Measurements from ENCODE around the gene NR4A2.

DNA sequence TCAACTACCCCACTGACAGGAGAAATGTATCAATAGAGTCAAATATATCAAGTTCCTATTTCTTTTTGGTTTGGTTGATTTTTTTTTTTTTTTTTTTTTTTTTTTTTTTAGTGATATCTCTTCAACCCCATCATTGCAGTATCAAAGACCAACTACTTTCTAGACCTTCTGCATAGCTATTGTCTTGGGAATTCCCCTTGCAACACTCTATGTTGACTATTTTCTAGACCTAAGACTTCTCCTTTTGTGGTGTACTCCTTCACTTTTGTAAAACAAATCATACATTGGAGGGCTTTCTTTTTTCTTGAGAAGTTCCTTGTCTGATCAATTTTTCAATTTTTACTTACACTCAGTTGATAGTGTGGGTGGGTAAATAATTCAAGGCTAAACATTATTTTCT lies 46.5 kb upstream of the NR4A2 start:
- TF ChIP-seq, protein P1, sequence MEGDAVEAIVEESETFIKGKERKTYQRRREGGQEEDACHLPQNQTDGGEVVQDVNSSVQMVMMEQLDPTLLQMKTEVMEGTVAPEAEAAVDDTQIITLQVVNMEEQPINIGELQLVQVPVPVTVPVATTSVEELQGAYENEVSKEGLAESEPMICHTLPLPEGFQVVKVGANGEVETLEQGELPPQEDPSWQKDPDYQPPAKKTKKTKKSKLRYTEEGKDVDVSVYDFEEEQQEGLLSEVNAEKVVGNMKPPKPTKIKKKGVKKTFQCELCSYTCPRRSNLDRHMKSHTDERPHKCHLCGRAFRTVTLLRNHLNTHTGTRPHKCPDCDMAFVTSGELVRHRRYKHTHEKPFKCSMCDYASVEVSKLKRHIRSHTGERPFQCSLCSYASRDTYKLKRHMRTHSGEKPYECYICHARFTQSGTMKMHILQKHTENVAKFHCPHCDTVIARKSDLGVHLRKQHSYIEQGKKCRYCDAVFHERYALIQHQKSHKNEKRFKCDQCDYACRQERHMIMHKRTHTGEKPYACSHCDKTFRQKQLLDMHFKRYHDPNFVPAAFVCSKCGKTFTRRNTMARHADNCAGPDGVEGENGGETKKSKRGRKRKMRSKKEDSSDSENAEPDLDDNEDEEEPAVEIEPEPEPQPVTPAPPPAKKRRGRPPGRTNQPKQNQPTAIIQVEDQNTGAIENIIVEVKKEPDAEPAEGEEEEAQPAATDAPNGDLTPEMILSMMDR (IDR thresholded peaks at IDR 0.05): no peak
- TF ChIP-seq POLR2A (IDR thresholded peaks at IDR 0.05): no peak
